Pancreas (tissue), 10 donors: ENCODE data around the gene ADCY10. TPM values are rescaled to one million over a fixed set of nuclear protein-coding genes. Genes with fewer than 3 reads are reported as not detected.
A peak's percentile ranks its signal among the peaks of the same experiment; 100 is the strongest.
"Not testable (repeated sequence)": the region's sequence is repeated elsewhere in the genome, so short reads cannot be mapped to it uniquely, and the experiment has no call there.

Source experiments
- ATAC-seq, 4 donors: fragments of 200-7000 bp; cut with Tn5 transposase; one replicate each; pipeline versions ENCODE4 v1.8.0 to v1.9.1; 2020; ENCODE audit warnings: mild to moderate bottlenecking in 4 of 4, moderate library complexity in 4 of 4
- DNase-seq, 6 donors: peaks; one replicate each; pipeline ENCODE4 v3.0.0-alpha.2; 2020
- FAIRE-seq: peaks from 2 replicates; lab custom pipeline; 2012; peaks lifted over from hg19 to GRCh38; lab: Jason Lieb, UNC
- H3K27ac ChIP-seq, 4 donors: fragments of 200-600 bp; sonication (generic); 1 replicate in 3 of 4; 2 replicates in 1 of 4; pipeline versions ENCODE4 v1.5.0 to v1.8.0; 2020
- H3K27me3 ChIP-seq, 4 donors: fragments of 200-600 bp; one replicate each; pipeline ENCODE4 v1.8.0; 2021
- H3K36me3 ChIP-seq, 3 donors: fragments of 200-600 bp; sonication (generic) in 1 of 3; one replicate each; pipeline versions ENCODE4 v1.5.0 to v1.8.0; 2020 to 2021
- H3K4me1 ChIP-seq, 3 donors: fragments of 200-600 bp; one replicate each; pipeline ENCODE4 v1.8.0; 2021
- H3K4me3 ChIP-seq, 4 donors: fragments of 200-600 bp; sonication (generic) in 2 of 4; one replicate each; pipeline versions ENCODE4 v1.5.0 to v1.8.0; 2020 to 2021
- H3K9me3 ChIP-seq, 4 donors: fragments of 200-600 bp; one replicate each; pipeline ENCODE4 v1.8.0; 2021
- CTCF ChIP-seq, 4 donors: fragments of 200-600 bp; sonication (generic) in 3 of 4; IDR thresholded peaks; one replicate each; pipeline versions ENCODE4 v1.5.0 to v1.8.0; 2021; ENCODE audit warnings: antibody characterized with exemption in 4 of 4
- WGBS, 2 donors: extraction: QIAGEN DNeasy Blood & Tissue Kit; methylation state at CpG; one replicate each; pipeline ENCODE4 v1.1.7; 2013; 5-methylcytosine and 5-hydroxymethylcytosine counted together
- intact Hi-C, 3 donors: fragments of 100-400 bp; cut with DNase I; formaldehyde crosslinking; loops; one replicate each; pipeline versions ENCODE4 v1.11.1 to v1.14.2; 2022
- polyA plus RNA-seq, 2 donors: library from polyadenylated mRNA; stranded (reverse); fragments of 200-250 nt; gene quantifications; one replicate each; pipeline ENCODE4 v1.2.3, GENCODE V29; 2013
- total RNA-seq, 6 donors: library from RNA; stranded (reverse); fragmentation: NEBNext Ultra II Directional in 4 of 6; extraction: Animal tissue kit (Norgen Biotek cat#: 25700) in 4 of 6; gene quantifications; one replicate each; pipeline versions ENCODE4 v1.2.1 to v1.2.4, GENCODE V29; 2021 to 2023
- donor health status: healthy with polysubstance abuse.
- donor health status: DM: no; HTN: no; CAD: no; lungs with moderate emphysema.
- donor health status: DM: no; HTN: no; CAD: no.
- donor health status: control.
- donor health status: control.
- donor health status: Bipolar disorder and iron deficiency.
- donor health status: DM: yes; HTN: yes; CAD: no.
- donor health status: DM: no; HTN: no; CAD: no.
- donor health status: DM: no; HTN: no; CAD: no.
- donor health status: DM: yes; HTN: yes; CAD: no.

The ADCY10 gene
- total and polyA plus RNA-seq, 8 donors: 0.03 to 0.31 (median 0.16) TPM; not detected in 1

- Histone ChIP-seq H3K4me3 (peak overlapping the region; percentile 65 to 83 (median 76)), H3K27ac (peak overlapping the region; percentile 89 to 97 (median 96)), H3K27me3 (no peaks in the 10 kb centered on the region), H3K36me3 (no peaks in the 10 kb centered on the region), H3K9me3 (no peaks in the 10 kb centered on the region), H3K4me1 (peaks cover 0 to 26% (median 10%) of the 10 kb centered on the region in 3 donors)
- WGBS, 2 donors: 4 to 5% methylated on average over 4 of the region's 4 CpGs
- ATAC-seq (no peak), DNase-seq (no peak), FAIRE-seq (peak; percentile 13)
- intact Hi-C loops: no loop called here
- TF ChIP-seq CTCF (IDR thresholded peaks at IDR 0.05): no peak
These were observed 20.7 kb upstream of the ADCY10 start for GRCh38 chr1:167934426-167935215.

GRCh38 chr1:167933788-167934187 is 19.9 kb upstream of the ADCY10 start:
- no peaks in the 10 kb centered on the region for H3K36me3 ChIP-seq
- DNase-seq (no peak), ATAC-seq (no peak), FAIRE-seq (no peak)
- peak overlapping the region in 2 of 4 donors; percentile 79 to 83 for H3K4me3 ChIP-seq
- H3K4me1 ChIP-seq: peaks cover 0 to 22% (median 11%) of the 10 kb centered on the region in 3 donors
- intact Hi-C loops: no loop called here
- WGBS, 2 donors: 33 to 36% methylated on average over 4 of the region's 4 CpGs
- peak overlapping the region in 2 of 4 donors; percentile 97 for H3K27ac ChIP-seq
- no peaks in the 10 kb centered on the region for H3K9me3 ChIP-seq
- TF ChIP-seq CTCF (IDR thresholded peaks at IDR 0.05): no peak
- no peaks in the 10 kb centered on the region for H3K27me3 ChIP-seq

GRCh38 chr1:167929725-167930124 is 15.8 kb upstream of the ADCY10 start:
- Histone ChIP-seq H3K4me1 (peaks cover 0 to 33% (median 26%) of the 10 kb centered on the region in 3 donors), H3K4me3 (no peak overlapping the region), H3K36me3 (no peaks in the 10 kb centered on the region), H3K9me3 (no peaks in the 10 kb centered on the region), H3K27ac (no peak overlapping the region), H3K27me3 (no peaks in the 10 kb centered on the region)
- WGBS, 2 donors: 14 to 21% methylated on average over 1 of the region's 1 CpG
- no peak for TF ChIP-seq CTCF (IDR thresholded peaks at IDR 0.05)
- DNase-seq (no peak), ATAC-seq (no peak), FAIRE-seq (no peak)
- intact Hi-C loops: no loop called here

- H3K4me3 ChIP-seq, H3K36me3 ChIP-seq, H3K27me3 ChIP-seq, intact Hi-C loops, ATAC-seq, DNase-seq, FAIRE-seq, H3K9me3 ChIP-seq: not testable (repeated sequence)
- H3K27ac ChIP-seq: peak overlapping the region in 1 of 4 donors; percentile 64
- peaks cover 0 to 31% (median 18%) of the 10 kb centered on the region in 3 donors for H3K4me1 ChIP-seq
- 88 to 94% methylated on average over 9 of the region's 9 CpGs for WGBS, 2 donors
These were observed 15.0 kb upstream of the ADCY10 start for GRCh38 chr1:167928919-167929318.

GRCh38 chr1:167928457-167928852 is 14.5 kb upstream of the ADCY10 start:
- FAIRE-seq: no peak
- peaks cover 0 to 26% (median 16%) of the 10 kb centered on the region in 3 donors for H3K4me1 ChIP-seq
- peak overlapping the region in 1 of 4 donors; percentile 0 for H3K4me3 ChIP-seq
- intact Hi-C loops: no loop called here
- no peak for DNase-seq
- 67 to 69% methylated on average over 2 of the region's 2 CpGs for WGBS, 2 donors
- TF ChIP-seq CTCF (IDR thresholded peaks at IDR 0.05): no peak
- H3K36me3 ChIP-seq: no peaks in the 10 kb centered on the region
- H3K27ac ChIP-seq: peak overlapping the region in 2 of 4 donors; percentile 30 to 64
- H3K9me3 ChIP-seq: no peaks in the 10 kb centered on the region
- ATAC-seq: no peak
- no peaks in the 10 kb centered on the region for H3K27me3 ChIP-seq
